ENCODE measurements around the gene NTSR2. TPM values are rescaled to one million over a fixed set of nuclear protein-coding genes. Genes with fewer than 3 reads are reported as not detected.

NTSR2 gene
- total and polyA plus RNA-seq, 2 donors from 2014 or later: not detected

- no peaks in the 10 kb centered on the region for H3K36me3 ChIP-seq (ENCODE audit: control insufficient read depth in 2 of 3, insufficient read depth in 3 of 3, low read length in 3 of 3)
- H3K9ac ChIP-seq (ENCODE audit: low read length in 3 of 3): no peak overlapping the region
- FAIRE-seq (no peak), DNase-seq (no peak)
- no peak overlapping the region for H3K27ac ChIP-seq (ENCODE audit: low read depth in 2 of 2, low read length in 2 of 2)
- no peak for TF ChIP-seq CTCF (IDR thresholded peaks at IDR 0.05; ENCODE audit: borderline replicate concordance, extremely low read depth, insufficient read depth)
- no peaks in the 10 kb centered on the region for H3K9me3 ChIP-seq (ENCODE audit: control insufficient read depth in 2 of 3, insufficient read depth in 1 of 3, low read length in 3 of 3)
- intact Hi-C loops (cut with DNase I): no loop called here
- H3K4me1 ChIP-seq (ENCODE audit: control insufficient read depth in 2 of 3, insufficient read depth in 2 of 3, low read depth in 1 of 3, low read length in 3 of 3): no peaks in the 10 kb centered on the region
- no peaks in the 10 kb centered on the region for H3K27me3 ChIP-seq (ENCODE audit: control insufficient read depth, insufficient read depth, low read length)
- H3K4me3 ChIP-seq (ENCODE audit: low read length in 3 of 3): no peak overlapping the region
Measured at GRCh38 chr2:11676640-11677039, 6.6 kb upstream of the NTSR2 start.

GRCh38 chr2:11675423-11676112 lies 5.6 kb upstream of the NTSR2 start:
- intact Hi-C loops (cut with DNase I): no loop called here
- DNase-seq: no peak
- H3K9ac ChIP-seq (ENCODE audit: low read length in 3 of 3): no peak overlapping the region
- H3K36me3 ChIP-seq (ENCODE audit: control insufficient read depth in 2 of 3, insufficient read depth in 3 of 3, low read length in 3 of 3): no peaks in the 10 kb centered on the region
- no peak for FAIRE-seq
- no peaks in the 10 kb centered on the region for H3K9me3 ChIP-seq (ENCODE audit: control insufficient read depth in 2 of 3, insufficient read depth in 1 of 3, low read length in 3 of 3)
- no peaks in the 10 kb centered on the region for H3K27me3 ChIP-seq (ENCODE audit: control insufficient read depth, insufficient read depth, low read length)
- H3K27ac ChIP-seq (ENCODE audit: low read depth in 2 of 2, low read length in 2 of 2): no peak overlapping the region
- no peak for TF ChIP-seq CTCF (IDR thresholded peaks at IDR 0.05; ENCODE audit: borderline replicate concordance, extremely low read depth, insufficient read depth)
- no peak overlapping the region for H3K4me3 ChIP-seq (ENCODE audit: low read length in 3 of 3)
- no peaks in the 10 kb centered on the region for H3K4me1 ChIP-seq (ENCODE audit: control insufficient read depth in 2 of 3, insufficient read depth in 2 of 3, low read depth in 1 of 3, low read length in 3 of 3)

- H3K4me1 ChIP-seq (ENCODE audit: control insufficient read depth in 2 of 3, insufficient read depth in 2 of 3, low read depth in 1 of 3, low read length in 3 of 3): peaks cover 0 to 3% (median 0%) of the 10 kb centered on the region in 3 donors
- no peak overlapping the region for H3K27ac ChIP-seq (ENCODE audit: low read depth in 2 of 2, low read length in 2 of 2)
- FAIRE-seq (no peak), DNase-seq (no peak)
- H3K27me3 ChIP-seq (ENCODE audit: control insufficient read depth, insufficient read depth, low read length): no peaks in the 10 kb centered on the region
- H3K4me3 ChIP-seq (ENCODE audit: low read length in 3 of 3): no peak overlapping the region
- no peaks in the 10 kb centered on the region for H3K36me3 ChIP-seq (ENCODE audit: control insufficient read depth in 2 of 3, insufficient read depth in 3 of 3, low read length in 3 of 3)
- no peaks in the 10 kb centered on the region for H3K9me3 ChIP-seq (ENCODE audit: control insufficient read depth in 2 of 3, insufficient read depth in 1 of 3, low read length in 3 of 3)
- H3K9ac ChIP-seq (ENCODE audit: low read length in 3 of 3): no peak overlapping the region
- no peak for TF ChIP-seq CTCF (IDR thresholded peaks at IDR 0.05; ENCODE audit: borderline replicate concordance, extremely low read depth, insufficient read depth)
- intact Hi-C loops (cut with DNase I): no loop called here
Measured at GRCh38 chr2:11674983-11675382, 5.0 kb upstream of the NTSR2 start.

GRCh38 chr2:11672407-11672806 lies 2.4 kb upstream of the NTSR2 start:
- H3K27ac ChIP-seq (ENCODE audit: low read depth in 2 of 2, low read length in 2 of 2): no peak overlapping the region
- H3K36me3 ChIP-seq (ENCODE audit: control insufficient read depth in 2 of 3, insufficient read depth in 3 of 3, low read length in 3 of 3): no peaks in the 10 kb centered on the region
- no peak overlapping the region for H3K9ac ChIP-seq (ENCODE audit: low read length in 3 of 3)
- no peaks in the 10 kb centered on the region for H3K27me3 ChIP-seq (ENCODE audit: control insufficient read depth, insufficient read depth, low read length)
- H3K4me3 ChIP-seq (ENCODE audit: low read length in 3 of 3): no peak overlapping the region
- no peak for TF ChIP-seq CTCF (IDR thresholded peaks at IDR 0.05; ENCODE audit: borderline replicate concordance, extremely low read depth, insufficient read depth)
- no peak for FAIRE-seq
- DNase-seq: no peak
- no peaks in the 10 kb centered on the region for H3K9me3 ChIP-seq (ENCODE audit: control insufficient read depth in 2 of 3, insufficient read depth in 1 of 3, low read length in 3 of 3)
- peaks cover 0 to 3% (median 0%) of the 10 kb centered on the region in 3 donors for H3K4me1 ChIP-seq (ENCODE audit: control insufficient read depth in 2 of 3, insufficient read depth in 2 of 3, low read depth in 1 of 3, low read length in 3 of 3)
- intact Hi-C loops (cut with DNase I): no loop called here

Data from kidney (tissue), 14 donors.